GM21825 (cell line): Measurements from ENCODE around the gene ACOXL.

ENCODE experiments used
- ATAC-seq: cut with Tn5 transposase; IDR thresholded peaks from one replicate; pipeline ENCODE4 v1.9.1; 2021; ENCODE audit warnings: mild to moderate bottlenecking, moderate library complexity; ENCODE audit not compliant: unreplicated experiment

ACOXL gene

GRCh38 chr2:111148225-111148873 lies 416.0 kb downstream of the ACOXL start:
- no peak for ATAC-seq

GRCh38 chr2:111148925-111149324 lies 416.6 kb downstream of the ACOXL start:
- no peak for ATAC-seq

- no peak for ATAC-seq
Measured at GRCh38 chr2:111149882-111150455, 417.6 kb downstream of the ACOXL start.

- ATAC-seq, result no peak
Measured at GRCh38 chr2:111154758-111155157, 422.4 kb downstream of the ACOXL start.

GRCh38 chr2:111155610-111156009 lies 423.2 kb downstream of the ACOXL start:
- no peak for ATAC-seq

- ATAC-seq, result no peak
Measured at GRCh38 chr2:111156529-111156928, 424.2 kb downstream of the ACOXL start.

- ATAC-seq, result peak; percentile 47
Measured at GRCh38 chr2:111157071-111157661, 424.8 kb downstream of the ACOXL start.

- peak; percentile 67 for ATAC-seq
Measured at GRCh38 chr2:111157798-111158197, 425.4 kb downstream of the ACOXL start.

- no peak for ATAC-seq
Measured at GRCh38 chr2:111159641-111160040, 427.3 kb downstream of the ACOXL start.

- ATAC-seq, result no peak
Measured at GRCh38 chr2:111160758-111161157, 428.4 kb downstream of the ACOXL start.

- no peak for ATAC-seq
Measured at GRCh38 chr2:111161971-111162370, 429.6 kb downstream of the ACOXL start.

GRCh38 chr2:111162718-111163331 lies 430.5 kb downstream of the ACOXL start:
- no peak for ATAC-seq

GRCh38 chr2:111164078-111164477 lies 431.7 kb downstream of the ACOXL start:
- no peak for ATAC-seq

GRCh38 chr2:111165084-111165483 lies 432.7 kb downstream of the ACOXL start:
- no peak for ATAC-seq

- no peak for ATAC-seq
Measured at GRCh38 chr2:111166115-111166514, 433.7 kb downstream of the ACOXL start.

GRCh38 chr2:111167076-111167862 lies 434.9 kb downstream of the ACOXL start:
- ATAC-seq, result no peak

GRCh38 chr2:111167863-111168162 lies 435.4 kb downstream of the ACOXL start:
- ATAC-seq, result no peak
